ENCODE measurements around the gene RFX8. TPM values are rescaled to one million over a fixed set of nuclear protein-coding genes. Genes with fewer than 3 reads are reported as not detected.

The RFX8 gene
- total RNA-seq, 2 donors from 2014 or later: not detected

GRCh38 chr2:101410746-101411145 is 64.2 kb downstream of the RFX8 start:
- 88 to 91% methylated on average over 4 to 5 of the region's 5 CpGs for WGBS, 2 experiments (ENCODE audit: insufficient coverage in 1 of 2, insufficient read length in 1 of 2)
- Mint-ChIP-seq H3K27me3 (ENCODE audit: insufficient read depth) (peaks cover 9% of the 10 kb centered on the region), H3K9me3 (no peaks in the 10 kb centered on the region), H3K4me3 (no peak overlapping the region), H3K27ac (no peak overlapping the region), H3K36me3 (ENCODE audit: low read depth) (no peaks in the 10 kb centered on the region), H3K4me1 (no peaks in the 10 kb centered on the region)
- no peak for TF ChIP-seq CTCF (conservative IDR thresholded peaks at IDR 0.05)
- no peaks in the 10 kb centered on the region for H3K36me3 ChIP-seq (ENCODE audit: control insufficient read depth, insufficient read depth, low read length)
- H3K27me3 ChIP-seq (ENCODE audit: control insufficient read depth, insufficient read depth, low read length, poor library complexity, severe bottlenecking): no peaks in the 10 kb centered on the region
- no peak overlapping the region for H3K4me3 ChIP-seq (ENCODE audit: low read length)
- H3K9me3 ChIP-seq (ENCODE audit: control insufficient read depth, low read length): no peaks in the 10 kb centered on the region
- no peak overlapping the region for H3K27ac ChIP-seq (ENCODE audit: low read depth, low read length)
- no peak overlapping the region for H3K9ac ChIP-seq (ENCODE audit: extremely low read depth, low read length, poor library complexity, severe bottlenecking)
- H3K4me1 ChIP-seq (ENCODE audit: control insufficient read depth, insufficient read depth, low read length): no peaks in the 10 kb centered on the region
- DNase-seq: no peak

- Mint-ChIP-seq H3K9me3 (no peaks in the 10 kb centered on the region), H3K4me3 (no peak overlapping the region), H3K27ac (no peak overlapping the region), H3K27me3 (ENCODE audit: insufficient read depth) (peaks cover 9% of the 10 kb centered on the region), H3K4me1 (no peaks in the 10 kb centered on the region), H3K36me3 (ENCODE audit: low read depth) (no peaks in the 10 kb centered on the region)
- DNase-seq: no peak
- Histone ChIP-seq H3K27ac (ENCODE audit: low read depth, low read length) (no peak overlapping the region), H3K36me3 (ENCODE audit: control insufficient read depth, insufficient read depth, low read length) (no peaks in the 10 kb centered on the region), H3K27me3 (ENCODE audit: control insufficient read depth, insufficient read depth, low read length, poor library complexity, severe bottlenecking) (no peaks in the 10 kb centered on the region), H3K9me3 (ENCODE audit: control insufficient read depth, low read length) (no peaks in the 10 kb centered on the region), H3K4me3 (ENCODE audit: low read length) (no peak overlapping the region), H3K4me1 (ENCODE audit: control insufficient read depth, insufficient read depth, low read length) (no peaks in the 10 kb centered on the region), H3K9ac (ENCODE audit: extremely low read depth, low read length, poor library complexity, severe bottlenecking) (no peak overlapping the region)
- TF ChIP-seq CTCF (conservative IDR thresholded peaks at IDR 0.05): no peak
- 88 to 94% methylated on average over 2 to 5 of the region's 5 CpGs for WGBS, 2 experiments (ENCODE audit: insufficient coverage in 1 of 2, insufficient read length in 1 of 2)
Measured at GRCh38 chr2:101410114-101410513, 64.8 kb downstream of the RFX8 start.

- Histone ChIP-seq H3K4me3 (ENCODE audit: low read length) (no peak overlapping the region), H3K9me3 (ENCODE audit: control insufficient read depth, low read length) (no peaks in the 10 kb centered on the region), H3K27me3 (ENCODE audit: control insufficient read depth, insufficient read depth, low read length, poor library complexity, severe bottlenecking) (no peaks in the 10 kb centered on the region), H3K4me1 (ENCODE audit: control insufficient read depth, insufficient read depth, low read length) (no peaks in the 10 kb centered on the region), H3K36me3 (ENCODE audit: control insufficient read depth, insufficient read depth, low read length) (no peaks in the 10 kb centered on the region), H3K27ac (ENCODE audit: low read depth, low read length) (no peak overlapping the region), H3K9ac (ENCODE audit: extremely low read depth, low read length, poor library complexity, severe bottlenecking) (no peak overlapping the region)
- H3K9me3 Mint-ChIP-seq: no peaks in the 10 kb centered on the region
- H3K4me3 Mint-ChIP-seq: no peak overlapping the region
- peaks cover 9% of the 10 kb centered on the region for H3K27me3 Mint-ChIP-seq (ENCODE audit: insufficient read depth)
- H3K36me3 Mint-ChIP-seq (ENCODE audit: low read depth): no peaks in the 10 kb centered on the region
- H3K27ac Mint-ChIP-seq: no peak overlapping the region
- 85 to 89% methylated on average over 5 of the region's 5 CpGs for WGBS, 2 experiments (ENCODE audit: insufficient coverage in 1 of 2, insufficient read length in 1 of 2)
- no peaks in the 10 kb centered on the region for H3K4me1 Mint-ChIP-seq
- no peak for DNase-seq
- TF ChIP-seq CTCF (conservative IDR thresholded peaks at IDR 0.05): peak; percentile 42
Measured at GRCh38 chr2:101409699-101410098, 65.2 kb downstream of the RFX8 start.

All from endodermal cell (in vitro differentiated cells).